Liver (tissue), 9 donors: ENCODE results near the gene GHDC. TPM values are rescaled to one million over a fixed set of nuclear protein-coding genes. Genes with fewer than 3 reads are reported as not detected.

ENCODE experiments used
- DNase-seq: peaks from one replicate; pipeline ENCODE4 v3.0.0-alpha.2; 2017; ENCODE audit warnings: low spot score
- H3K27ac ChIP-seq, 2 donors: one replicate each; pipeline ENCODE4 v1.7.0; 2013; ENCODE audit warnings: inconsistent platforms in 2 of 2, low read length in 2 of 2, control low read depth in 1 of 2, low read depth in 1 of 2, mild to moderate bottlenecking in 1 of 2
- H3K27me3 ChIP-seq, 4 donors: one replicate each; pipeline versions ENCODE4 v1.6.1 to v1.7.0; 2013; ENCODE audit warnings: low read length in 3 of 4, inconsistent platforms in 1 of 4, mild to moderate bottlenecking in 1 of 4, moderate library complexity in 1 of 4; ENCODE audit not compliant: control insufficient read depth in 4 of 4, insufficient read depth in 4 of 4
- H3K36me3 ChIP-seq, 4 donors: one replicate each; pipeline versions ENCODE4 v1.6.1 to v1.7.0; 2013; ENCODE audit warnings: low read length in 3 of 4, mild to moderate bottlenecking in 3 of 4, low read depth in 1 of 4, moderate library complexity in 1 of 4; ENCODE audit not compliant: control insufficient read depth in 4 of 4, insufficient read depth in 3 of 4
- H3K4me1 ChIP-seq, 4 donors: one replicate each; pipeline versions ENCODE4 v1.6.1 to v1.7.0; 2013; ENCODE audit warnings: low read length in 3 of 4, mild to moderate bottlenecking in 3 of 4, moderate library complexity in 1 of 4; ENCODE audit not compliant: control insufficient read depth in 4 of 4, insufficient read depth in 4 of 4
- H3K4me3 ChIP-seq, 3 donors: one replicate each; pipeline versions ENCODE4 v1.6.1 to v1.7.0; 2013; ENCODE audit warnings: low read length in 3 of 3, control low read depth in 1 of 3, low read depth in 1 of 3, mild to moderate bottlenecking in 1 of 3
- H3K9ac ChIP-seq, 2 donors: one replicate each; pipeline ENCODE4 v1.7.0; 2013; ENCODE audit warnings: low read length in 2 of 2, mild to moderate bottlenecking in 2 of 2, moderate library complexity in 2 of 2, control low read depth in 1 of 2, low read depth in 1 of 2
- H3K9me3 ChIP-seq, 4 donors: one replicate each; pipeline versions ENCODE4 v1.6.1 to v1.7.0; 2013; ENCODE audit warnings: low read length in 3 of 4; ENCODE audit not compliant: control insufficient read depth in 4 of 4
- ATF3 ChIP-seq: IDR thresholded peaks from 2 replicates; pipeline ENCODE4 v1.6.1; 2016; ENCODE audit warnings: antibody characterized with exemption
- EGR1 ChIP-seq, 2 donors: IDR thresholded peaks; 2 replicates each; pipeline ENCODE4 v1.6.1; 2016 to 2018; ENCODE audit warnings: antibody characterized with exemption in 2 of 2, low read depth in 2 of 2
- FOXA1 ChIP-seq: IDR thresholded peaks from 2 replicates; pipeline ENCODE4 v1.6.1; 2016; ENCODE audit warnings: antibody characterized with exemption
- FOXA2 ChIP-seq: IDR thresholded peaks from 2 replicates; pipeline ENCODE4 v1.6.1; 2016; ENCODE audit warnings: antibody characterized with exemption
- GABPA ChIP-seq, 2 donors: IDR thresholded peaks in 1 of 2; conservative IDR thresholded peaks in 1 of 2; 2 replicates each; pipeline ENCODE4 v1.6.1; 2016; ENCODE audit warnings: antibody characterized with exemption in 2 of 2, mild to moderate bottlenecking in 1 of 2, moderate library complexity in 1 of 2
- HNF4A ChIP-seq, 2 donors: conservative IDR thresholded peaks; 2 replicates each; pipeline ENCODE4 v1.6.1; 2016; ENCODE audit warnings: antibody characterized with exemption in 2 of 2, mild to moderate bottlenecking in 2 of 2
- HNF4G ChIP-seq: IDR thresholded peaks from 2 replicates; pipeline ENCODE4 v1.6.1; 2016; ENCODE audit warnings: antibody characterized with exemption
- JUND ChIP-seq, 2 donors: IDR thresholded peaks; 2 replicates each; pipeline ENCODE4 v1.6.1; 2016; ENCODE audit warnings: antibody characterized with exemption in 2 of 2
- NR2F2 ChIP-seq: IDR thresholded peaks from 2 replicates; pipeline ENCODE4 v1.6.1; 2016; ENCODE audit warnings: antibody characterized with exemption
- RAD21 ChIP-seq, 2 donors: IDR thresholded peaks; 2 replicates each; pipeline ENCODE4 v1.6.1; 2016; ENCODE audit warnings: antibody characterized with exemption in 2 of 2, mild to moderate bottlenecking in 2 of 2
- SP1 ChIP-seq: IDR thresholded peaks from 2 replicates; pipeline ENCODE4 v1.6.1; 2018; ENCODE audit warnings: antibody characterized with exemption, mild to moderate bottlenecking
- TAF1 ChIP-seq: conservative IDR thresholded peaks from 2 replicates; pipeline ENCODE4 v1.6.1; 2016; ENCODE audit warnings: antibody characterized with exemption, mild to moderate bottlenecking
- YY1 ChIP-seq: IDR thresholded peaks from 2 replicates; pipeline ENCODE4 v1.6.1; 2016; ENCODE audit warnings: antibody characterized with exemption, mild to moderate bottlenecking
- ZBTB33 ChIP-seq: IDR thresholded peaks from 2 replicates; pipeline ENCODE4 v1.6.1; 2016; ENCODE audit warnings: antibody characterized with exemption
- WGBS: extraction: QIAGEN DNeasy Blood & Tissue Kit; methylation state at CpG from one replicate; pipeline ENCODE4 v1.1.7; 2013; 5-methylcytosine and 5-hydroxymethylcytosine counted together
- polyA plus RNA-seq, 2 donors: library from polyadenylated mRNA; stranded (reverse) in 1 of 2; unstranded in 1 of 2; fragments of 200-250 nt in 1 of 2; fragments of >200 nt in 1 of 2; fragmentation: Nextera tagmentation in 1 of 2; extraction: Ambion mirVana in 1 of 2; gene quantifications; one replicate each; pipeline versions ENCODE4 v1.2.1 to v1.2.3, GENCODE V29; 2013 to 2015
- total RNA-seq, 2 donors: library from RNA; depleted of rRNA; stranded (reverse); fragments of >200 nt; gene quantifications; one replicate each; pipeline ENCODE4 v1.2.3, GENCODE V29; 2014
- TF ChIP-seq, protein P1 (sequence below): IDR thresholded peaks from 2 replicates; pipeline ENCODE4 v1.6.1; 2016; ENCODE audit warnings: antibody characterized with exemption, mild to moderate bottlenecking
- TF ChIP-seq, protein P2 (sequence below): fragments of 150-350 bp; IDR thresholded peaks from 2 replicates; pipeline ENCODE4 v1.5.1; 2017; ENCODE audit warnings: improper control_type of control experiment, low read depth, low read length; ENCODE audit not compliant: missing input control
- donor health status: healthy.
- donor health status: healthy.
- donor health status: healthy.
- donor health status: healthy.
- donor health status: healthy.

The GHDC gene
- total and polyA plus RNA-seq, 4 donors, result 10.0 to 17.6 (median 12.3) TPM

DNA sequence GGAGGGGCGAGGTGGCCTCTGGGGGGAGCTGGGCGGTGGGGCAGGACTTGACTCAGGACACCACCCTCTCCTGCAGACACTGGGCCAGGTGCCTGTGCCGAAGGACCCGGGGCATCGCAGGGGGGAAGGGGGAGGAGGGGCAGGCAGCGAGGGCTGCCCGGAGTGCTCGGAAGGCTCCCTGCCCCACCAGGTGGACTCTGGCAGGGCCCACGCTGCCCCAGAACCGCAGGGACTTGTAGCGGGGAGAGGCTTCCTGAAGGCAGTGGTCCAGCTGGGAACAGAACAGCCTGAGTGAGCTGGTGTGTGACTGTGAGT lies 4.7 kb downstream of the GHDC start:
- no peak overlapping the region for H3K27ac ChIP-seq
- WGBS, result 87% methylated on average over 11 of the region's 11 CpGs
- H3K9ac ChIP-seq, result no peak overlapping the region
- no peaks in the 10 kb centered on the region for H3K9me3 ChIP-seq
- no peaks in the 10 kb centered on the region for H3K27me3 ChIP-seq
- no peak for DNase-seq
- no peaks in the 10 kb centered on the region for H3K36me3 ChIP-seq
- no peak overlapping the region for H3K4me3 ChIP-seq
- TF ChIP-seq YY1 (no peak), EGR1 (IDR thresholded peaks at IDR 0.05; ENCODE audit: low read depth in 2 of 2) (no peak), ATF3 (no peak), ZBTB33 (no peak), RAD21 (IDR thresholded peaks at IDR 0.05) (no peak), HNF4G (no peak), JUND (IDR thresholded peaks at IDR 0.05) (no peak), GABPA (IDR thresholded peaks at IDR 0.05 in 1 of 2, conservative IDR thresholded peaks at IDR 0.05 in 1 of 2) (no peak), FOXA1 (no peak), SP1 (no peak), NR2F2 (no peak), FOXA2 (no peak), TAF1 (no peak), HNF4A (conservative IDR thresholded peaks at IDR 0.05) (no peak)
- TF ChIP-seq, protein P1, sequence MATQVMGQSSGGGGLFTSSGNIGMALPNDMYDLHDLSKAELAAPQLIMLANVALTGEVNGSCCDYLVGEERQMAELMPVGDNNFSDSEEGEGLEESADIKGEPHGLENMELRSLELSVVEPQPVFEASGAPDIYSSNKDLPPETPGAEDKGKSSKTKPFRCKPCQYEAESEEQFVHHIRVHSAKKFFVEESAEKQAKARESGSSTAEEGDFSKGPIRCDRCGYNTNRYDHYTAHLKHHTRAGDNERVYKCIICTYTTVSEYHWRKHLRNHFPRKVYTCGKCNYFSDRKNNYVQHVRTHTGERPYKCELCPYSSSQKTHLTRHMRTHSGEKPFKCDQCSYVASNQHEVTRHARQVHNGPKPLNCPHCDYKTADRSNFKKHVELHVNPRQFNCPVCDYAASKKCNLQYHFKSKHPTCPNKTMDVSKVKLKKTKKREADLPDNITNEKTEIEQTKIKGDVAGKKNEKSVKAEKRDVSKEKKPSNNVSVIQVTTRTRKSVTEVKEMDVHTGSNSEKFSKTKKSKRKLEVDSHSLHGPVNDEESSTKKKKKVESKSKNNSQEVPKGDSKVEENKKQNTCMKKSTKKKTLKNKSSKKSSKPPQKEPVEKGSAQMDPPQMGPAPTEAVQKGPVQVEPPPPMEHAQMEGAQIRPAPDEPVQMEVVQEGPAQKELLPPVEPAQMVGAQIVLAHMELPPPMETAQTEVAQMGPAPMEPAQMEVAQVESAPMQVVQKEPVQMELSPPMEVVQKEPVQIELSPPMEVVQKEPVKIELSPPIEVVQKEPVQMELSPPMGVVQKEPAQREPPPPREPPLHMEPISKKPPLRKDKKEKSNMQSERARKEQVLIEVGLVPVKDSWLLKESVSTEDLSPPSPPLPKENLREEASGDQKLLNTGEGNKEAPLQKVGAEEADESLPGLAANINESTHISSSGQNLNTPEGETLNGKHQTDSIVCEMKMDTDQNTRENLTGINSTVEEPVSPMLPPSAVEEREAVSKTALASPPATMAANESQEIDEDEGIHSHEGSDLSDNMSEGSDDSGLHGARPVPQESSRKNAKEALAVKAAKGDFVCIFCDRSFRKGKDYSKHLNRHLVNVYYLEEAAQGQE, result no peak
- TF ChIP-seq, protein P2, sequence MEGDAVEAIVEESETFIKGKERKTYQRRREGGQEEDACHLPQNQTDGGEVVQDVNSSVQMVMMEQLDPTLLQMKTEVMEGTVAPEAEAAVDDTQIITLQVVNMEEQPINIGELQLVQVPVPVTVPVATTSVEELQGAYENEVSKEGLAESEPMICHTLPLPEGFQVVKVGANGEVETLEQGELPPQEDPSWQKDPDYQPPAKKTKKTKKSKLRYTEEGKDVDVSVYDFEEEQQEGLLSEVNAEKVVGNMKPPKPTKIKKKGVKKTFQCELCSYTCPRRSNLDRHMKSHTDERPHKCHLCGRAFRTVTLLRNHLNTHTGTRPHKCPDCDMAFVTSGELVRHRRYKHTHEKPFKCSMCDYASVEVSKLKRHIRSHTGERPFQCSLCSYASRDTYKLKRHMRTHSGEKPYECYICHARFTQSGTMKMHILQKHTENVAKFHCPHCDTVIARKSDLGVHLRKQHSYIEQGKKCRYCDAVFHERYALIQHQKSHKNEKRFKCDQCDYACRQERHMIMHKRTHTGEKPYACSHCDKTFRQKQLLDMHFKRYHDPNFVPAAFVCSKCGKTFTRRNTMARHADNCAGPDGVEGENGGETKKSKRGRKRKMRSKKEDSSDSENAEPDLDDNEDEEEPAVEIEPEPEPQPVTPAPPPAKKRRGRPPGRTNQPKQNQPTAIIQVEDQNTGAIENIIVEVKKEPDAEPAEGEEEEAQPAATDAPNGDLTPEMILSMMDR, result no peak
- peaks cover 4 to 13% (median 6%) of the 10 kb centered on the region in 4 donors for H3K4me1 ChIP-seq
